Brain (organoid and tissue), 1 donor: ENCODE measurements around the gene NCF1. TPM values are rescaled to one million over a fixed set of nuclear protein-coding genes. Genes with fewer than 3 reads are reported as not detected.

Experiments used
- polyA plus RNA-seq: library from polyadenylated mRNA; stranded (reverse); fragments of 350-450 nt; fragmentation: Illumina TruSeq; extraction: RNeasy Lipid Tissue Mini Kit (QIAGEN cat#74804); gene quantifications from one replicate; pipeline ENCODE4 v1.2.3, GENCODE V29; 2015; ENCODE audit warnings: low read depth, low replicate concordance; ENCODE audit not compliant: insufficient read depth

NCF1 gene
- polyA plus RNA-seq, 1 donor from 2014 or later: 1.6 TPM

Other genes starting within 250 kb of the NCF1 start
- gene GTF2I, start 116.3 kb upstream of the NCF1 start, polyA plus RNA-seq: 215 TPM
- 15.7 TPM for gene GTF2IRD2, start 77.6 kb downstream of the NCF1 start, polyA plus RNA-seq
- gene CASTOR2, start 190.7 kb downstream of the NCF1 start, polyA plus RNA-seq: 14.6 TPM